GM21515 (cell line): ENCODE data around the gene CLDN19.
"Not testable (repeated sequence)": the region's sequence is repeated elsewhere in the genome, so short reads cannot be mapped to it uniquely, and the experiment has no call there.

Source experiments
- ATAC-seq: cut with Tn5 transposase; IDR thresholded peaks from one replicate; pipeline ENCODE4 v1.9.1; 2021; ENCODE audit not compliant: unreplicated experiment

The CLDN19 gene

GRCh38 chr1:42714441-42714840, 25.6 kb downstream of the CLDN19 start:
- ATAC-seq = not testable (repeated sequence)

DNA sequence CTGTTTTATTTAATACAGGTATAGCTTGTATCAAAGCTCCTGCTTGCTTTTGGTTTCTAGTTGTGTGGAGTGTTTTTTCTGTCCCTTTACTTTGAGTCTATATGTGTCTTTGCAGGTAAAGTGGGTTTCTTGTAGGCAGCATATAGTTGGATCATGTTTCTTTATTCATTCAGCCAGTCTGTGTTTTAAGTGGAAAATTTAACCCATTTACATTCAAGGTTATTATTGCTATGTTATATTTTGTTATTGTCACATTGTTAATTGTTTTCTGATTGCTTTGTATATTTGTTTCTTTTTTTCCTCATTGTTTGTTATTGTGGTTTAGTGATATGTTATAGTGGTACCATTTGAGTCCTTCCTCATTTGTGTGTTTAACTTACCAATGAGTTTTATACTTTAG, 26.7 kb downstream of the CLDN19 start:
- no peak for ATAC-seq

DNA sequence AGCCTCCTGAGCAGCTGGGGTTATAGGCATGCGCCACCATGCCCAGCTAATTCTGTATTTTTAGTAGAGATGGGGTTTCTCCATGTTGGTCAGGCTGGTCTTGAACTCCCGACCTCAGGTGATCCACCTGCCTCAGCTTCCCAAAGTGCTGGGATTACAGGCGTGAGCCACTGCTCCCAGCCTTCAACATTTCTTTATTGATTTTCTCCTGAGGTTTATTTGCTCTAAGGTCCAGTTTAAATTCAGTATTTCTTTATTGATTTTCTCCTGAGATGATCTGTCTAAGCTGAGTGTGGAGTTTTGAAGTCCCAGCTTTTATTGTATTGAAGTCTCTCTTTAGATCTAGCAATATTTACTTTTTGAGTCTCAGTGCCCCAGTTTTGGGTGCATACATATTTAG, 27.2 kb downstream of the CLDN19 start:
- ATAC-seq = not testable (repeated sequence)

DNA sequence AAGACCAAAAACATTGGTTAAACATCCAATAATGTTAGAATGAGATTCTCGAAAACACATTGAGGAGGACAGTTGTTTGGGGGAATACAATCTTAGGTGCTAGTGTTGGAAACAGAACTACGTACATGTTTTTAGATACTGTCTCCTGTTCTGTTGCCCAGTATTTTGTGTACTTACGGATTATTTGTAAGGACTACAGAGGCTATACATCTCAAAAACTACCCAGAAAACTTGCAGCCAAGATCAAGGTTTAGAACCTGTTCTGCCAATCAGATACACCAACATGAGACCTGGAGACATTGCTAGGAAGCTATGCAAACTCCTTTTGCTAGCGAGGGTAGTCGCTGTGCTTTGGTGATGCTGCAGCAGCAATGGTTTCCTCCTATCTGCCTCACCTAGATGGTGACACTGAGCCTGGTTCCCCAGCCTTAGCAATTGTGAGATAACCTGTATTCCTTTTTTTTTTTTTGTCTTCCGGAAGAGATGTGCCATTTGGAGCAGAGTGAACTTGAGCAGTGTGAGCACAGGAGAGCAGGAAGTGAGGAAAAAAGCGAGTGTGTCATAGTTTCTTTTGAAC, 36.1 kb downstream of the CLDN19 start:
- ATAC-seq = no peak

DNA sequence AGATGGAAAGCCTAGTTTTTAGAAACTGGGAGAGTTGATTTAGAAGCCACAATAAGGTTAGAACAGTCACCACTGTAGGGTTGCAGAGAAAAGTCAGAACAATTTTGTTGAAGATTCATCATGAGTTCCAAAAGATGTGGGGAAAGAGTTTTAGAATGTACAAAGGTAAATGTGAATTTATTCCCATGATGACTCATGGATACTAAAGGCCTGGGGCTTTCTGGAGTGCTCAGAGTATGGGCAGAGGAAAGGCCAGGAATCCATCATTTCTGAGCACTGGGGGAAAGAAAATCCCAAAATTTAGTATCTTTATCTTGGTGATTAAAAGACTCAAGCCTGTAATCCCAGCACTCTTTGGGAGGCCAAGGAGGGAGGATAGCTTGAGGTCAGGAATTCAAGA, 40.0 kb downstream of the CLDN19 start:
- ATAC-seq = no peak

DNA sequence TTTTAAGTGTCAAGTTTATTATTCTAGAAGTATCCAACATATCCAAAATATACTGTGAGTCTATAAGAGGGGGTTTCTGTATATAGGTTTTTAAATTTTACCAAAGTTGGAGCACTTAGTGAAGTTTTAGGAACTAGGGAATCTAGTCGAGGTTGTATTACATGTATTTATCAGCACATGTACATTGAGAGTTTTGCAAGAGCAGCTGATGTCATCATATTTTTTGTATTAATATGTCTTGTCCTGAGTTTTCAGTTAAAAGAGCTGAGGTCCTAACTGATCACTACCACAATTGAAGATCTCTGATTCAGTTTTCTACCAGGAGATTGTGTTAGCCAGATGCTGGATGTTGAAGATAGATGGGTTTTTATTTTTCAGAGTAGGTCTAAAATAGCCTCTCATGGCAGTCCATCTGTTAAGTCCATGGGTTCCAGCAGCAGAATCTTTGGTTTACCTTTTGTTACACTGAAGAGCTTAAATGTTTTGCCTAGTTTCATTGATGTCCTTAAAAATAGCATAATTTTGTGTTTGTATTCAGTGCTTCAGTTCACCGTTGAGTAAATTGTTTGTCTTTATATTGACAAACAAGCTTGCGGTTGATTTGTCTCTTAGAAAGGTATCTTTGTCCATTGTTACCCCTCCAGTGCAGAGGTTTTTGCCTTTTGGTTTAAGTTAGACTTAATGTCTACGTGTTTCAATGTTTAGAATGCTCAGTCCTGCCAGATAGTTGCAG, 41.8 kb downstream of the CLDN19 start:
- no peak for ATAC-seq

DNA sequence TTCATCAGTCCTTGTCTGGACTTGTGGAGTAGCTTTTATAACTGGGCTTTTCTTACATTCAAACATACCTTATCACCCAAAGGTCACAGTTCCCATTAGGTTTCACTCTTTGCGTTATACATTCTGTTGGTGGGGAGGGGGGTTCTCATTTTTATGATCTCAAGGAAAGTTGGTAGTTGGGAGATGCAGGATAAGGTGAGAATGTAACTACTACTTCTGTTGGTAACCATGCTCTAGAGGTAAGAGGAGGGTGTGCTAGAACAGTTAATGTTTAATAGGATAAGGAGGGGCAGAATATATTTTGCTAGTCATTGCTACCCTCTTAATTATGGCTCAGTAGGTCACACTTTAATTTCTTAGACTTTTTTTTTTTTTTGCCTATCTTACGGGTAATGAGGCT, 47.1 kb downstream of the CLDN19 start:
- no peak for ATAC-seq

- no peak for ATAC-seq
Measured at GRCh38 chr1:42692461-42692860, 47.6 kb downstream of the CLDN19 start.

- ATAC-seq = no peak
Measured at GRCh38 chr1:42691157-42691498, 48.9 kb downstream of the CLDN19 start.

- ATAC-seq = no peak
Measured at GRCh38 chr1:42690477-42691156, 49.4 kb downstream of the CLDN19 start.

DNA sequence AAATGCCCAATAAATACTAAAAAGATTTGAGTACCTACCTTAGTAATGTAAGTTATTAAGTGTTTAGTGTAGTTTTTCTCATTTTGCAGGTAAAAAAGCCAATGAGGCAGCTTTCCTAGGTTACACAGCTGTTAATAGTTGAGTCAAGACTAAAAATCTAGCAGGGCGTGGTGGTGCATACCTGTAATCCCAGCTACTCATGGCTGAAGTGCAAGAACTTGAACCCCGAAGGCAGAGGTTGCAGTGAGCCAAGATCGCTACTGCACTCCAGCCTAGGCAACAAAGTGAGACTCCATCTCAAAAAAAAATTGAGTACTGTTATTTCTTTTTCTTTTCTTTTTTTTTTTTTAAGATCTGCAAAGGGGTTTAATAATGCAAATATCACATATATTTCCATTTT, 50.1 kb downstream of the CLDN19 start:
- no peak for ATAC-seq

DNA sequence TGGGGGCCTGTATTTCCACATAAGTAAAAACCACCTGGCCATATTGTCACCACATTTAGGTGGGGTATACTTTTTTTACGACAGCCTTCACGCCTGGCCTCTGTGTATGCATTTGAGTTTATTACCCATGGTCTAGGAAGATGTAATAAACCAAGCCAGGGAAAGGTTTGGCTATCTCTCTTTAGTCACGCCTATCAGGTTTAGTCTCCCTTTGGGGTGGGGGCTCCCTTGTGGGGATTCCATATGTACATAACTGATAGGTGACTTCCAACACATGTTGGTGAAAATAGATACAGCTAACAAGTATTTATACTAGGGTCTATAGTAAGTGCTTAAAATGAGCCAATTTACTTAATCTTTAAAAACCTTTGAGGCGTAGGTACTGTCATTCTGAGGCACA, 53.6 kb downstream of the CLDN19 start:
- no peak for ATAC-seq

DNA sequence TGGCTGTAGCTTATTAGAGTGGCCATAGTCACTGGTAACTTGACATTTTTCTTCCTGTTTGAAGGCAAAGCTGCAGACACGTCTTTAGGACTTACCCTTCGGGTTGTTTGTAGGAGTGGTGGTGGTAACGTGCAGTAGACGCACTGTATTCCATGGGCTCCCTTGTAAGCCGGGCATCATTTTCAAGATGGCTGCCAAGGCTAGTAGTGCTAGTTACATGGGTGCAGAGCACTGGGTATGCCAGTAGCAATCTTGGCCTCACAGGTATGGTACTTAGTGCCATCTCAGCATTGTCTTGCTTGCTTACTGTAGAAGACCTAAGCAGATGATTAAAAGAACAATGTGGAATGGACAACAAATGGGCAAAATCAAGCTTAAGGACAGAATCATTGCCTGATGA, 55.9 kb downstream of the CLDN19 start:
- no peak for ATAC-seq
